K562 (cell line): ENCODE results near the gene MTA2. TPM values are rescaled to one million over a fixed set of nuclear protein-coding genes. Genes with fewer than 3 reads are reported as not detected.

Source experiments
- ARHGAP35 ChIP-seq: fragments of 450-650 bp; IDR thresholded peaks from 2 replicates; pipeline ENCODE4 v1.6.1; 2018; ENCODE audit not compliant: partially characterized antibody
- ARID3A ChIP-seq: IDR thresholded peaks from 2 replicates; pipeline ENCODE4 v1.6.1; 2012; ENCODE audit warnings: low read depth, low read length, improper control_type of control experiment, borderline replicate concordance
- E2F1 ChIP-seq: sonication (generic); formaldehyde crosslinking; IDR thresholded peaks from 2 replicates; pipeline ENCODE4 v1.8.1; 2023; ENCODE audit warnings: mild to moderate bottlenecking, missing genetic modification reagents, moderate library complexity
- EHMT2 ChIP-seq: fragments of 450-650 bp; IDR thresholded peaks from 2 replicates; pipeline ENCODE4 v1.6.1; 2018; ENCODE audit warnings: antibody characterized with exemption
- GTF2B ChIP-seq: IDR thresholded peaks from 2 replicates; pipeline ENCODE4 v1.6.1; 2011; ENCODE audit not compliant: insufficient read length; ENCODE audit errors: extremely low read depth
- HLTF ChIP-seq: fragments of 450-650 bp; IDR thresholded peaks from 2 replicates; pipeline ENCODE4 v1.6.1; 2016
- HMG20A ChIP-seq: fragments of 450-650 bp; formaldehyde crosslinking; conservative IDR thresholded peaks from 2 replicates; pipeline ENCODE4 v1.4.0; 2020; ENCODE audit warnings: mild to moderate bottlenecking, mixed read lengths
- NR2F6 ChIP-seq: fragments of 450-650 bp; formaldehyde crosslinking; IDR thresholded peaks from 2 replicates; pipeline ENCODE4 v1.4.0; 2020; ENCODE audit warnings: mild to moderate bottlenecking
- PBX2 ChIP-seq, 2 experiments: IDR thresholded peaks in 1 of 2; conservative IDR thresholded peaks in 1 of 2; 2 replicates each; pipeline ENCODE4 v1.6.1; 2016; ENCODE audit warnings: low read depth in 2 of 2, mild to moderate bottlenecking in 1 of 2, missing compliant biosample characterization in 1 of 2, missing genetic modification characterization in 1 of 2, moderate library complexity in 1 of 2
- POLR2B ChIP-seq: fragments of 450-650 bp; IDR thresholded peaks from 2 replicates; pipeline ENCODE4 v1.6.1; 2018; ENCODE audit warnings: low read depth; ENCODE audit not compliant: partially characterized antibody
- PYGO2 ChIP-seq: fragments of 450-650 bp; IDR thresholded peaks from 2 replicates; pipeline ENCODE4 v1.6.1; 2016; ENCODE audit warnings: mild to moderate bottlenecking, missing genetic modification characterization, moderate library complexity, missing compliant biosample characterization
- RBBP5 ChIP-seq: fragments of 200-600 bp; sonication (generic); IDR thresholded peaks from 2 replicates; pipeline ENCODE4 v1.6.1; 2012; ENCODE audit warnings: borderline replicate concordance, mild to moderate bottlenecking, low read length, control low read depth, inconsistent platforms; ENCODE audit not compliant: insufficient read depth, poor library complexity, severe bottlenecking
- RFX7 ChIP-seq: fragments of 250-450 bp; sonication (Bioruptor Pico); IDR thresholded peaks from 2 replicates; pipeline ENCODE4 v1.5.1; 2021; ENCODE audit warnings: mild to moderate bottlenecking
- SAFB ChIP-seq: fragments of 200-400 bp; formaldehyde crosslinking; IDR thresholded peaks from 2 replicates; pipeline ENCODE4 v1.6.1; 2017; ENCODE audit warnings: low read depth, low read length, borderline replicate concordance
- THAP7 ChIP-seq: fragments of 250-450 bp; sonication (Bioruptor Pico); IDR thresholded peaks from 2 replicates; pipeline ENCODE4 v1.5.0; 2021
- U2AF1 ChIP-seq: fragments of 200-400 bp; formaldehyde crosslinking; optimal IDR thresholded peaks from 2 replicates; pipeline ENCODE3; 2017; ENCODE audit warnings: mild to moderate bottlenecking, low read depth, low read length, moderate library complexity
- ZBTB43 ChIP-seq: sonication (generic); formaldehyde crosslinking; IDR thresholded peaks from 2 replicates; pipeline ENCODE4 v1.8.0; 2023; ENCODE audit warnings: mild to moderate bottlenecking, missing genetic modification reagents
- ZNF324 ChIP-seq: fragments of 250-450 bp; sonication (Bioruptor Pico); IDR thresholded peaks from 2 replicates; pipeline ENCODE4 v1.4.0; 2020; ENCODE audit warnings: mild to moderate bottlenecking
- ZNF511 ChIP-seq: sonication (generic); formaldehyde crosslinking; IDR thresholded peaks from 2 replicates; pipeline ENCODE4 v1.8.0; 2022; ENCODE audit warnings: mild to moderate bottlenecking, missing genetic modification reagents
- ZNF830 ChIP-seq: fragments of 250-450 bp; sonication (Bioruptor Pico); IDR thresholded peaks from 2 replicates; pipeline ENCODE4 v1.5.0; 2021; ENCODE audit warnings: mild to moderate bottlenecking
- polyA plus RNA-seq, 8 experiments: library from polyadenylated mRNA; depleted of rRNA in 4 of 8; stranded (reverse) in 5 of 8; unstranded in 3 of 8; fragments of >200 nt; fragmentation: Nextera tagmentation in 2 of 8; fragmentation: Illumina TruSeq in 1 of 8; extraction: Ambion mirVana in 2 of 8; extraction: Trizol in 1 of 8; gene quantifications; 2 replicates each; pipeline versions ENCODE4 v1.2.1 to v1.2.3, GENCODE V29; 2011 to 2014; ENCODE audit warnings: inconsistent platforms in 1 of 8, missing spikeins in 1 of 8
- total RNA-seq, 7 experiments: library from RNA; depleted of rRNA in 6 of 7; stranded (reverse); fragments of >200 nt in 6 of 7; fragmentation: Illumina TruSeq in 2 of 7; extraction: Trizol in 2 of 7; gene quantifications; 2 replicates each; pipeline versions ENCODE4 v1.2.1 to v1.2.3, GENCODE V29; 2011 to 2021; ENCODE audit warnings: low replicate concordance in 1 of 7

MTA2 gene
- total and polyA plus RNA-seq, 9 of the 15 experiments (the other 6 are each of a cell fraction or from before 2014, with no cell fraction given), result 6.2 to 220 (median 172) TPM

GRCh38 chr11:62601122-62601371 lies 618 bp downstream of the MTA2 start (continued):
- no peak for TF ChIP-seq E2F1 (CRISPR knock-in tag)
- no peak for TF ChIP-seq PBX2 (CRISPR knock-in tag; IDR thresholded peaks at IDR 0.05; ENCODE audit: low read depth)
- TF ChIP-seq PBX2 (tag; conservative IDR thresholded peaks at IDR 0.05; ENCODE audit: low read depth), result no peak
- no peak for TF ChIP-seq U2AF1
- TF ChIP-seq HLTF, result no peak
- TF ChIP-seq RBBP5, result peak; percentile 91
- TF ChIP-seq RFX7 (CRISPR knock-in tag), result no peak
- no peak for TF ChIP-seq ZBTB43 (CRISPR knock-in tag)
- TF ChIP-seq HMG20A (CRISPR knock-in tag), result no peak
- no peak for TF ChIP-seq POLR2B
- TF ChIP-seq ARID3A, result no peak
- TF ChIP-seq NR2F6 (CRISPR knock-in tag), result no peak
- TF ChIP-seq ZNF324 (CRISPR knock-in tag), result no peak
- TF ChIP-seq ARHGAP35, result no peak
- no peak for TF ChIP-seq SAFB
- no peak for TF ChIP-seq GTF2B
- TF ChIP-seq EHMT2, result no peak
- no peak for TF ChIP-seq PYGO2 (tag)
- no peak for TF ChIP-seq ZNF511 (CRISPR knock-in tag)
- TF ChIP-seq ZNF830, result no peak
- no peak for TF ChIP-seq THAP7 (CRISPR knock-in tag)
